NCI-H2196 (cell line): ENCODE results near the gene NDC80.
A peak's percentile ranks its signal among the peaks of the same experiment; 100 is the strongest.
"Not testable (repeated sequence)": the region's sequence is repeated elsewhere in the genome, so short reads cannot be mapped to it uniquely, and the experiment has no call there.

Experiments
- DNase-seq: peaks from one replicate; lab custom pipeline; 2025; ENCODE audit not compliant: unreplicated experiment; lab: John Stamatoyannopoulos, UW

The NDC80 gene

GRCh38 chr18:2625217-2625616, 53.9 kb downstream of the NDC80 start:
- DNase-seq: no peak

- no peak for DNase-seq
Observed at GRCh38 chr18:2627821-2628276, 56.5 kb downstream of the NDC80 start.

DNA sequence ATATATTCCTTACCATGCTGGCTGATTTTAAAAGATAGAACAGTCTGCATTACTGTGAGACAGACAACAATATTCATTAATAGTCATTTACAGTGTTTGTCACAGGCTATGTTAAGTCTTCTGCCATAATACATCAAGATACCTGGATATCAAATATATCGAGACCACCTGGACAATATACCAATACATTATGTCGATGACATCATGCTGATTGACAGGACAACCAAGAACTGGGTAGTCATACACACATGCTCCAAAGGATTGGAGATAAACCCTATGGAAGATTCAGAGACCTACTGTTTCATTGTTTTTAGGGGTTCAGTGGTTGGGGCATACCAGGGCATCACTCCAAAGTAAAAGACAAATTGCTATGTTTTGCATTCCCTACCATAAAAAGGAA, 57.6 kb downstream of the NDC80 start:
- DNase-seq: no peak

DNA sequence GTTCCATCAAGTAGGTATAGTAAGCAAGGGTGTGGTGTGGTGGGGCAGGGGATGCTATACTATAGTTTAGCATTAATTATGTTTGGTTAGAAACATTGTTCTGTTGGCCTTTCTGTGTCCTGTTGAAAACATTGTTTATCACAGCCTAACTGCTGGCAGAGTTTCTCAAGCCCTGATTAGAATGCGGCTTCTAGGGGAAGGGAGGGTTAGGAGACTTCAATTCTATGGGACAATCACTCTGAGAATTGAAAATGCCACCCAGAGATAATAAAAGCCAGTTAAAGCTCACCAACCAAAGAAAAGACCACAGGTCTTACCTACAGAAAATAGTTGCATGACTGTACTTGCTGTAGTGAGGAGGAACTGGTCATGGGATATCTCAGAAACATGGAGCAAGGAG, 64.2 kb downstream of the NDC80 start:
- no peak for DNase-seq

DNA sequence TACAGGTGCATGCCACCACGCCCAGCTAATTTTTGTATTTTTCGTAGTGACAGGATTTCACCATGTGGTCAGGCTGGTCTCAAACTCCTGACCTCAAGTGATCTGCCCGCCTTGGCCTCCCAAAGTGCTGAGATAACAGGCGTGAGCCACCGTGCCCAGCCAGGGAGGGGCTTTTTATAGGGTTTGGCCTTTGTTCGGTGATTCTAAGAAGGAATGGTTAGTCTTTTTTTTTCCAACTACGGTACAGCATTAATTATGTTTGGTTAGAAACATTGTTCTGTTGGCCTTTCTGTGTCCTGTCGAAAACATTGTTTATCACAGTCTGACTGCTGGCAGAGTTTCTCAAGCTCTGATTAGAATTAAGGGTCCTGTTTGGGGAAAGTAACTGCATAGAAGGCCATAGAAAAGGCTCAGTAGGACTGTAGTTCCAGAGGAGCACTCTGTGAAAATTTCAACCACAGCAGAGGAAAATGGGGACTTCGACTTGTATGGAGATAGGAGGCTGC, 64.8 kb downstream of the NDC80 start:
- DNase-seq: no peak

GRCh38 chr18:2641638-2642037, 70.3 kb downstream of the NDC80 start:
- peak; percentile 52 for DNase-seq

DNA sequence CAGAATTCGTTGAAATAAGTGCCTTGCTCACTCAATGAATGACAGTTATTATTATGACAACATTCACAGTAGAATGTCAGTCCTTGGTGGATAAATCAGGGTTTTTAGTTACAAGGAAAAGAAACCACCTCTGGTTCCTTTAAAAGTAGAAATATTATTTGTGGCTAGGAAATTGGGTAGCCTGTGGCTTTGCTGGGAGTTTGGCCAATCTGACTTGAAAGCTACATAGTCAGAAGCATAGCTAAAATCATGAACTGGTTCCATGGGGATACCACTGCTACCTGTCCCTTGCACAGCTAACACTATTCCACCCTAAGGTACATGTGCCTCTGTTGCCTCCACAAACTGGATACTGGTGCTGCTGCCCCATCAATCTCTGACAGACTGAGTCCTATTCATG, 71.4 kb downstream of the NDC80 start:
- no peak for DNase-seq

- DNase-seq: no peak
Observed at GRCh38 chr18:2644535-2644934, 73.2 kb downstream of the NDC80 start.

DNA sequence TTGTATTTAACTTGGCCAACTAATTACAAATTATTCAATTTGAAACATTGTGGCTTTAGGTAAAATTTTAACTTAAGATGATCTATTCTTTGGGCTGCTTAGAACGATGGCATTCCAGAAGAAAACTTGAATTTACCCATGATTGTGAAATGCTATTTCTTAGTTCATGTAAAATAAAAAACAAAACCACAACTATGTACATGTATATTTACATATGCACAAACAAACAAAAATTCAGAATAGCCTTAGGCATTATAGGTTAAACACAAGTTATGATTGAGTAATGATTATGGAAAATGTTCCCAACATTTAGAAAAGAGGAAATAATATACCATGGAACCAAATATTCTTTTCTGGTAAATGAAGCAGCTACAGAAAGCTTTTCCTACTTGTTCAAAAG, 80.6 kb downstream of the NDC80 start:
- no peak for DNase-seq

GRCh38 chr18:2653467-2653866, 82.1 kb downstream of the NDC80 start:
- DNase-seq: no peak

DNA sequence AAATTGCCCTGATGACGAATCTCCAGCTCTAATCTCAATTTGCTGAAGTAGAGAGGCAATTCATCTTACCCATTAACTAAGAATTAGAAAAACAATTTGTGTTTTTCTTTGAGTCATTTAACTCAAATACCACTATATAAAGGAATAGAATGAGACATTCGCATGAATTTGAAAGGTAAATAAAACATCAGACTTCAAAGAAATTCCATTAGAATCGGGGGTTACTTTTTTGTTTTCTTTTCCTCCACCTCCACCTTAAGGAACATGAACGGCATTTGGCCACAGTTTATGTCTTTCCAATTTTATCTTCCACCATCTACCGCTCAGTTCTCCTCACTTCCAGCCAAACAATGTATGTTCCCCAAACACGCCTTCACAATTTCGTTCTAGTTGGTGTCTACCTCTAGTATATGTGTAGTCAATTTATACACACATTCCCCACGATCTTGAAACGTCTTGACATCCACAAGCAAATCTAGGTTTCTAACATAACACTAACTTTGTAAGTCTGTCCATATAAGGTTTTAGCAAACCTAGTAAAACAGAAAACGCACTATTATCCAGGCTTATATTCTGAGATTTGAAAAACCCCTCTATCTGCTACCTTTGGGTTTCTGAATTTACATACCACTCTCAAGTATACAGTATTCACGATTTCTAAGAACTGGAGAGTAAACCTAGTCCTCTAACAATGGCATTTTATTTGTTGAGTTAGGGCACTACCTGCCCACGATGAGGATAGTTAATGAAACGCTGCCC, 83.0 kb downstream of the NDC80 start:
- no peak for DNase-seq

DNA sequence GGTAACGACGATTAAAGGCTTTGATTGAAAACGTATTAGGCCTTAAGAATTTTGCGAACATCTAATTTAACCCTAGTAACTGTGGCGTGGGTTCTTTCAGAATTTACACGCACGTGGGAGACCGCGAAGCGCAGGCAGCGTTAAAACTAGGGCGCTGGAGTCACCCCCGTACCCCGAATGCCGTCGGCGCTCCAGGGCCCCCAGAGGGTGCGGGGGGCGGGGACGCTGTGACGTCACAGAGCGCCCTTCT, 83.5 kb downstream of the NDC80 start:
- no peak for DNase-seq

- peak; percentile 95 for DNase-seq
Observed at GRCh38 chr18:2655178-2655953, 84.0 kb downstream of the NDC80 start, which contains the start of gene SMCHD1. SMCHD1 (plus strand) TSS chr18:2655726; CDS start chr18:2656076, 350 bp downstream.

GRCh38 chr18:2655954-2656236, 84.5 kb downstream of the NDC80 start:
- no peak for DNase-seq

GRCh38 chr18:2656237-2656980, 85.1 kb downstream of the NDC80 start:
- no peak for DNase-seq

DNA sequence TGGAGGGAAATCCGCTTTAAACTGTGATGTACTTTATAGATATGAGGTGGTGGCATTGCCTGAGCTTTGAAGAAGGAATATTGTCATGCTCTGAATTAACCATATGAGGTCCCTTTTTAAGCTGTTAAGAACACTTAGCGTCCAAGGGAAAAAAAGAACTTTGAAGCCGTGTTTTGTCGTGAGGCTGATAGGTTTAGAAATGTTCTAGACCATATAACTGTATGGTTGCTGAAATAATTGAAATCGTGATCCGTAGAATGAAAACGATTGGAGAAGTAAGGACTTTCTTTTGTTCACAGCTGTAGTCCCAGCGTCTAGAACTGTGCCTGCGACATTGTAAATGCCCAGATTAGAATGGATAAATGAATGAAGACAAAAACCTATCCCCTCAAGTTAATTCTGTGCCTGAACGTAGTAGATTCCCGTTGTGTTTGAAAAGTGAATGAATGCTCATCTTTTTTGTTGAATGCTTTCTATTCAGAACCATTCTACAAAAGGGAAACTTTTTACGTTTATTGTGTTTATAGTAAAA, 85.7 kb downstream of the NDC80 start:
- DNase-seq: no peak

DNA sequence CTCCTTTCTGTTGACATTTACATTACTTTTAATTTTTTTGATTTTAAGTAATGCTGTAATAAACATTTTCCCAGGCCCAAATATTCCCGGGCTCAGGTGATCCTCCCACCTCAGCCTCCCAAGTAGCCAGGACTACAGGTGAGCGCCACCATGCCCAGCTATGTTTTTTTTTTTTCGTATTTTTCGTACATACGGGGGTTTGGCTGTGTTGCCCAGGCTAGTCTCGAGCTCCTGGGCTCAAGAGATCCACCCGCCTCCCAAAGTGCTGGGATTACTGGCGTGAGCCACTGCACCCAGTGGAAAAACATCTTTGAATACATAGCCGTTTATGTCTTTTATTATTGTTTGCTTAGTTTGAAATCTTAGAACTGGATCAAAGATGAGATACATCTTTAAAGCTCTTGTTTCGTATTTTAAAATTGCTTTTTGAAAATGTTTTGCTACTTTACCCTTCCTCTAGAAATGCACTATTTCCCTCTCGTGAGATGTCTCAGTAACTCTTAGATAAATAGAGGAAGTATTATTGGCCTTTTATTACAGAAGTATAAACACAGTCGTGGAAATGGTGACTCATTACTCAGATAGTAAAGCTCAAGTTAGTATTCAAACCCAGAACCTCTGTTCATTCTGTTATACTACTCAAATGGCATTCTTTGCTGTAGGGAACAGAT, 86.6 kb downstream of the NDC80 start:
- peak; percentile 66 for DNase-seq

GRCh38 chr18:2660849-2661248, 89.5 kb downstream of the NDC80 start:
- DNase-seq: not testable (repeated sequence)

DNA sequence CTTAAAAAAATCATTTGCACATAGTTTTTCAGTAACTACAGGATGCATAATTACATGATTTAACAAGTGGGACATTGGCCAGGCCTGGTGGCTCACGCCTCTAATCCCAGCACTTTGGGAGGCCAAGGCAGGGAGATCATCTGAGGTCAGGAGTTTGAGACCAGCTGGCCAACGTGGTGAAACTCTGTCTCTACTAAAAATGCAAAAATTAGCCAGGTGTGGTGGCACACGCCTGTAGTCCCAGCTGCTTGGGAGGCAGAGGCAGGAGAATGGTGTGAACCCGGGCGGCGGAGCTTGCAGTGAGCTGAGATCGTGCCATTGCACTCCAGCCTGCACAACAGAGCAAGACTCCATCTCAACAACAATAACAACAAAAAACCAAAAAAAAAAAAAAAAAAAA, 90.9 kb downstream of the NDC80 start:
- not testable (repeated sequence) for DNase-seq

DNA sequence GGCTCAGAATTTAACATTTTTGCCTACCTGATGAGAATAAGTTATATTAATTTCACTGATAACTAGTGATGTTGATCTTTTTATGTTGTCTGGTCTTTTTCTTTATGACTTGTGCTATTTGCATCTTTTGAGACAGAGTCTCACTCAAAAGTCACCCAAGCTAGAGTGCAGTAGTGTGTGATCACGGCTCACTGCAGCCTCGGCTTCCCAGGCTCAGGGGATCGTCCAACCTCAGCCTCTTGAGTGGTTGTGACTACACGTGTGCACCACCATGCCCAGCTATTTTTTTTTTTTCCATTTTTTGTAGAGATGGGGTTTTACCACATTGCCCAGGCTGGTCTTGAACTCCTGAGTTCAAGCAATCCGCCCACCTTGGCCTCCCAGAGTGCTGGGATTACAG, 91.6 kb downstream of the NDC80 start:
- no peak for DNase-seq
